Mesenchymal stem cell (in vitro differentiated cells and primary cell): ENCODE measurements around the gene ADAMTSL3.

Experiments used
- DNase-seq: peaks from one replicate; pipeline ENCODE4 v3.0.0-alpha.2; 2013
- H2AFZ ChIP-seq: one replicate; pipeline ENCODE4 v1.6.1; 2013; ENCODE audit warnings: low read depth, mild to moderate bottlenecking, control low read depth, inconsistent platforms, low read length, moderate library complexity
- H2AK5ac ChIP-seq: 2 replicates; pipeline ENCODE4 v1.6.1; 2013; ENCODE audit warnings: low read length, moderate library complexity, mild to moderate bottlenecking, inconsistent platforms; ENCODE audit not compliant: severe bottlenecking
- H2BK120ac ChIP-seq: one replicate; pipeline ENCODE4 v1.6.1; 2013; ENCODE audit warnings: low read depth, mild to moderate bottlenecking, inconsistent platforms, low read length, moderate library complexity
- H2BK12ac ChIP-seq, 2 experiments: one replicate each; pipeline ENCODE4 v1.6.1; 2013; ENCODE audit warnings: inconsistent platforms in 2 of 2, low read length in 2 of 2, mild to moderate bottlenecking in 2 of 2, moderate library complexity in 2 of 2, control low read depth in 1 of 2
- H2BK15ac ChIP-seq: one replicate; pipeline ENCODE4 v1.6.1; 2013; ENCODE audit warnings: mild to moderate bottlenecking, low read depth, inconsistent platforms; ENCODE audit not compliant: poor library complexity, severe bottlenecking
- H2BK5ac ChIP-seq: 2 replicates; pipeline ENCODE4 v1.6.1; 2013; ENCODE audit warnings: low read depth, mild to moderate bottlenecking, low read length, control low read depth, inconsistent platforms; ENCODE audit not compliant: poor library complexity, severe bottlenecking
- H3K14ac ChIP-seq, 2 experiments: one replicate each; pipeline ENCODE4 v1.6.1; 2013; ENCODE audit warnings: inconsistent platforms in 2 of 2, low read length in 2 of 2, control low read depth in 1 of 2, mild to moderate bottlenecking in 1 of 2, moderate library complexity in 1 of 2
- H3K18ac ChIP-seq, 2 experiments: one replicate each; pipeline ENCODE4 v1.6.1; 2013; ENCODE audit warnings: inconsistent platforms in 2 of 2, low read length in 2 of 2, control low read depth in 1 of 2, low read depth in 1 of 2, mild to moderate bottlenecking in 1 of 2
- H3K23ac ChIP-seq, 2 experiments: one replicate each; pipeline ENCODE4 v1.6.1; 2013; ENCODE audit warnings: inconsistent platforms in 2 of 2, low read length in 2 of 2, mild to moderate bottlenecking in 2 of 2, moderate library complexity in 2 of 2, control low read depth in 1 of 2
- H3K27ac ChIP-seq: 2 replicates; pipeline ENCODE4 v1.5.1; 2013; ENCODE audit warnings: mild to moderate bottlenecking, moderate library complexity, low read length, control low read depth, inconsistent platforms; ENCODE audit not compliant: poor library complexity, severe bottlenecking
- H3K27me3 ChIP-seq, 2 experiments: 2 replicates each; pipeline versions ENCODE4 v1.6.1 to v1.7.0; 2013; ENCODE audit warnings: low read length in 2 of 2, mild to moderate bottlenecking in 2 of 2, moderate library complexity in 2 of 2, control low read depth in 1 of 2, inconsistent platforms in 1 of 2; ENCODE audit not compliant: control insufficient read depth in 1 of 2, insufficient read depth in 1 of 2
- H3K36me3 ChIP-seq, 2 experiments: 2 replicates each; pipeline versions ENCODE4 v1.6.1 to v1.7.0; 2013; ENCODE audit warnings: low read length in 2 of 2, control low read depth in 1 of 2, inconsistent platforms in 1 of 2, low read depth in 1 of 2, mild to moderate bottlenecking in 1 of 2; ENCODE audit not compliant: insufficient read depth in 2 of 2, control insufficient read depth in 1 of 2
- H3K4ac ChIP-seq, 2 experiments: one replicate each; pipeline ENCODE4 v1.6.1; 2013; ENCODE audit warnings: inconsistent platforms in 2 of 2, low read length in 2 of 2, mild to moderate bottlenecking in 2 of 2, moderate library complexity in 2 of 2, control low read depth in 1 of 2, low read depth in 1 of 2
- H3K4me1 ChIP-seq: 2 replicates; pipeline ENCODE4 v1.6.1; 2013; ENCODE audit warnings: low read depth, low read length, control low read depth; ENCODE audit not compliant: control insufficient read depth, insufficient read depth
- H3K4me2 ChIP-seq: 2 replicates; pipeline ENCODE4 v1.6.1; 2013; ENCODE audit warnings: low read length, mild to moderate bottlenecking, inconsistent platforms; ENCODE audit not compliant: poor library complexity, severe bottlenecking
- H3K4me3 ChIP-seq, 2 experiments: 2 replicates each; pipeline versions ENCODE4 v1.5.1 to v1.7.0; 2013; ENCODE audit warnings: low read length in 2 of 2, mild to moderate bottlenecking in 2 of 2, control low read depth in 1 of 2, low read depth in 1 of 2; ENCODE audit not compliant: insufficient read depth in 1 of 2
- H3K79me1 ChIP-seq: replicated peaks from 2 replicates; pipeline ENCODE4 v1.6.1; 2013; ENCODE audit warnings: mild to moderate bottlenecking, control low read depth, low read length, inconsistent platforms; ENCODE audit not compliant: poor library complexity, severe bottlenecking
- H3K9ac ChIP-seq: 2 replicates; pipeline ENCODE4 v1.7.0; 2013; ENCODE audit warnings: mild to moderate bottlenecking, low read length, moderate library complexity
- H3K9me3 ChIP-seq: 2 replicates; pipeline ENCODE4 v1.7.0; 2013; ENCODE audit warnings: mild to moderate bottlenecking, low read length; ENCODE audit not compliant: control insufficient read depth
- H4K8ac ChIP-seq: one replicate; pipeline ENCODE4 v1.6.1; 2013; ENCODE audit warnings: inconsistent platforms, mild to moderate bottlenecking, low read length, moderate library complexity
- H4K91ac ChIP-seq: one replicate; pipeline ENCODE4 v1.6.1; 2013; ENCODE audit warnings: mild to moderate bottlenecking, low read length, inconsistent platforms
- WGBS: methylation state at CpG from one replicate; pipeline ENCODE4 v1.1.7; 2013; ENCODE audit warnings: mixed read lengths; 5-methylcytosine and 5-hydroxymethylcytosine counted together

ADAMTSL3 gene

DNA sequence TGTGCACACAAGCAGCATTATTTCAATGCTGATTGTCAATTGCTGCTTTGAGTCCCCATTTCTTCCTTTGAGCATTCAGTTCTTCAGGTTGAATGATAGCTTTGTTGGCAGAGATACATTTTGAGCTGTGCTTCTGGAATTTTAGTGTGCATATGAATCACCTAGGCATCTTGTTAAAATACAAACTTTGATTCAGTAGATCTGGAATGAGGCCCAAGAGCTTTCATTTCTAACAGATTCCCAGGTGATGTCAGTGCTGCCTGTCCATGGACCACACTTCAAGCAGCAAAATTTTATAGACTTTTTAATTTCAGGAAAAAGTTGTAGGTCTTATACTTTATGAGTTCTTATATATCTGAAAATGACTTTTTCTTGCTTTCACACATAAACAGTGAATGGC, 131.1 kb downstream of the ADAMTSL3 start:
- Histone ChIP-seq H2BK15ac (no peak overlapping the region), H3K27me3 (no peaks in the 10 kb centered on the region), H3K9ac (no peak overlapping the region), H4K8ac (no peak overlapping the region), H3K4ac (no peak overlapping the region), H2AK5ac (no peak overlapping the region), H3K23ac (no peak overlapping the region), H2BK12ac (no peak overlapping the region), H2AFZ (no peak overlapping the region), H3K4me2 (no peak overlapping the region), H3K79me1 (no peaks in the 10 kb centered on the region), H3K4me3 (no peak overlapping the region), H2BK5ac (no peak overlapping the region), H4K91ac (no peak overlapping the region), H3K18ac (no peak overlapping the region), H3K36me3 (no peaks in the 10 kb centered on the region), H3K27ac (no peak overlapping the region), H2BK120ac (no peak overlapping the region), H3K4me1 (no peaks in the 10 kb centered on the region), H3K14ac (no peak overlapping the region), H3K9me3 (peaks cover 11% of the 10 kb centered on the region)
- no peak for DNase-seq

DNA sequence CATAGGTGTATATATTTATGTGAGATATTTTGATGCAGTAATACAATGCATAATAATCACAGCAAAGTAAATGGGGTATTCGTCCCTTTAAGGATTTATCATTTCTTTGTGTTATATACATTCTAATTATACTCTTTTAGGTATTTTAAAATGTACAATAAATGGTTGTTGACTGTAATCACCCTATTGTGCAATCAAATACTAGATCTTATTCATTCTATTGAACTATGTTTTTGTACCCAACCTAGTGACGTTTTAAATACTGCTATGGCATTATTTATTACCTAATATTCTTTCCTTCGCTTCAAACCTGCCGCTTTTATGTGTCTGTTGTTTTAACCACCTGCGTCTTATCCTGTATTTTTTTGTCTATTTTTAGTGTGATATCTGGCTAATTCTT, 132.4 kb downstream of the ADAMTSL3 start:
- H2BK15ac ChIP-seq, result no peak overlapping the region
- H3K27me3 ChIP-seq, result no peaks in the 10 kb centered on the region
- H3K4me3 ChIP-seq, result no peak overlapping the region
- H3K18ac ChIP-seq, result no peak overlapping the region
- no peak overlapping the region for H3K9ac ChIP-seq
- no peak overlapping the region for H2BK12ac ChIP-seq
- no peak overlapping the region for H2BK5ac ChIP-seq
- H4K8ac ChIP-seq, result no peak overlapping the region
- no peak overlapping the region for H3K14ac ChIP-seq
- H2BK120ac ChIP-seq, result no peak overlapping the region
- no peaks in the 10 kb centered on the region for H3K79me1 ChIP-seq
- H3K9me3 ChIP-seq, result peaks cover 11% of the 10 kb centered on the region
- H3K23ac ChIP-seq, result no peak overlapping the region
- no peaks in the 10 kb centered on the region for H3K4me1 ChIP-seq
- H2AK5ac ChIP-seq, result no peak overlapping the region
- no peak overlapping the region for H3K4me2 ChIP-seq
- no peaks in the 10 kb centered on the region for H3K36me3 ChIP-seq
- WGBS, result 92% methylated on average over 2 of the region's 5 CpGs
- H2AFZ ChIP-seq, result no peak overlapping the region
- H3K4ac ChIP-seq, result no peak overlapping the region
- no peak overlapping the region for H4K91ac ChIP-seq
- no peak for DNase-seq
- H3K27ac ChIP-seq, result no peak overlapping the region

DNA sequence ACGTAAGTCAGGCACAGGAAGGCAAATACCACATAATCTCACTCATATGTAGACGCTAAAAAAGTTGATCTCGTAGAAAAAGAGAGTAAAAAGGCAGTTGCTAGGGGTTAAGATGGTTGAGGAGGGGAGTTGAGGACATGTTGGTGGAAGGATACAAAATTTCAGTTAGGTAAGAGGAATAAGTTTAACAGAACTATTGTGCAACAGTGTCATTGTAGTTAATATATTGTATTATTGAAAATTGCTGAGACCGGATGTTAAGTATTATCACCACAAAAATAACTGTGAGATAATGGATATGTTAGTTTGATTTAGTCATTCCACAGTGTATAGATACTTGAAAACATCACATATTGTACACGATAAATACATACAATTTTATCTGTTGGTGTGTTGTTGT, 139.1 kb downstream of the ADAMTSL3 start:
- Histone ChIP-seq H2AK5ac (no peak overlapping the region), H3K27me3 (no peaks in the 10 kb centered on the region), H3K36me3 (no peaks in the 10 kb centered on the region), H3K4ac (no peak overlapping the region), H3K4me2 (no peak overlapping the region), H3K23ac (no peak overlapping the region), H3K27ac (no peak overlapping the region), H3K14ac (no peak overlapping the region), H3K9me3 (no peaks in the 10 kb centered on the region), H2BK15ac (no peak overlapping the region), H2BK120ac (no peak overlapping the region), H3K9ac (no peak overlapping the region), H3K4me3 (no peak overlapping the region), H4K91ac (no peak overlapping the region), H3K79me1 (no peaks in the 10 kb centered on the region), H3K18ac (no peak overlapping the region), H2BK12ac (no peak overlapping the region), H3K4me1 (no peaks in the 10 kb centered on the region), H4K8ac (no peak overlapping the region), H2AFZ (no peak overlapping the region), H2BK5ac (no peak overlapping the region)
- no peak for DNase-seq
- 82% methylated on average over 4 of the region's 5 CpGs for WGBS

DNA sequence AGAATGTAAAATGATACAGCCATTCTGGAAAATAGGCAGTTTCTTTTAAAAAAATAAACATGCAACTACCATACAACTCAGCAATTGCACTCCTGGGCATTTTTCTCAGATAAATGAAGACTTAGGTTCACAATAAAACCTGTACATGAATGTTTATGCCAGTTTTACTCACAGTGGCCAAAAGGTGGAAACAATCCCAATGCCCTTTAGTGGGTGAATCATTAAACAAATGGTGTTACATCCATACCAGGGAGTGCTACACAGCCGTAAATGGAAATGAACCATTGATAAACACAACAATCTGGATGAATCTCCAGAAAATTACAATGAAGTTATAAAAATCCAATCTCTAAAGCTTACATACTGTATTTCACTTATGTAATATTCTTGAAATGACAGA, 140.3 kb downstream of the ADAMTSL3 start:
- no peak overlapping the region for H2BK12ac ChIP-seq
- H2BK120ac ChIP-seq, result no peak overlapping the region
- no peak overlapping the region for H3K18ac ChIP-seq
- no peak overlapping the region for H3K23ac ChIP-seq
- no peak overlapping the region for H3K4me2 ChIP-seq
- no peaks in the 10 kb centered on the region for H3K4me1 ChIP-seq
- no peak overlapping the region for H3K9ac ChIP-seq
- no peak overlapping the region for H2BK15ac ChIP-seq
- no peak overlapping the region for H4K8ac ChIP-seq
- no peak overlapping the region for H3K27ac ChIP-seq
- no peak overlapping the region for H3K14ac ChIP-seq
- H3K4ac ChIP-seq, result no peak overlapping the region
- H2AK5ac ChIP-seq, result no peak overlapping the region
- no peak overlapping the region for H3K4me3 ChIP-seq
- no peak overlapping the region for H2AFZ ChIP-seq
- no CpG with 5 or more reads among the region's 1 CpG for WGBS
- H3K36me3 ChIP-seq, result no peaks in the 10 kb centered on the region
- no peak overlapping the region for H4K91ac ChIP-seq
- H3K79me1 ChIP-seq, result no peaks in the 10 kb centered on the region
- H2BK5ac ChIP-seq, result no peak overlapping the region
- no peaks in the 10 kb centered on the region for H3K27me3 ChIP-seq
- DNase-seq, result no peak
- H3K9me3 ChIP-seq, result no peaks in the 10 kb centered on the region
